NCI-H1436 (cell line): ENCODE data around the gene DAGLA.

Experiments
- DNase-seq: peaks from one replicate; lab custom pipeline; 2025; lab: John Stamatoyannopoulos, UW

DAGLA gene

GRCh38 chr11:61779666-61780525 is 99.7 kb downstream of the DAGLA start:
- no peak for DNase-seq

GRCh38 chr11:61780581-61781162 is 100.5 kb downstream of the DAGLA start:
- DNase-seq = no peak

- no peak for DNase-seq
Measured at GRCh38 chr11:61781585-61781984, 101.4 kb downstream of the DAGLA start.

DNA sequence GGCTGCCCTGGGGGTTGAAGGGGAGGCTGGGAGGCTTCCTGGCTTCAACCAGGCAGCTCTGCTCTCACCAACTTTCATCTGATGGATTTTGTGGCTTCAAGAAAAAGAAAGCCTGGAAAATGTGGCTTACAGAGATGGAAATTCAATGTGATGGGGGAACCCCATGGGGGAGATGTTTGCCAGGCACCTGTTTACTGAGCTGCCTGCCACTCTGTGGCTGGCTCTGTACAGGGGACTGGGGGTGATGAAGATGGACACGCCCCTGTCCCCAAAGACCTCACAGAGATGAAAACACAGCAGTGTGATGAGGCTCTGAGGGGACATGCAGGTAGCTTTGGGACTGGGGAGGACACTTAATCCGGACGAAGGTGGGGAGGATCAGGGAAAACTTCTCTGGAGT is 102.1 kb downstream of the DAGLA start:
- DNase-seq = no peak

DNA sequence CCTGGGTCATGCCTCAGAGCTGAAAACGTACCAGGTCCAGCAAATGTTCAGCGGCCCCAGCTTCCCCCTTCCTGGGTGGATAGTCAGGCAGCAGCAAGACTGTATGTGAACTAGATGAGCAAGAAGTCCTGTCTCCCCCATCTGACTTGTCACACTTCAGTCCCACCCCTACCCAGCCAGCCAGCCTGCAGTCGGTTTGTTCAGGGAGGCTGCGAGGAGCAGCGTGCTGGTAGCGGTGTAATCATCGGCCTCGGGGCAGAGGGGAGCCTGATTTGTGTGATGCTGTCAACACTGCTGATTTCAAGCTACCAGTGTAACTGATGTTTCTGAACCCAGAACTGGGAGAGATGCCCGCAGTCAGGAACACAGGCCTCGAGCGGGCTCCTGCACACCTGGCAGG is 102.7 kb downstream of the DAGLA start:
- DNase-seq = no peak

- no peak for DNase-seq
Measured at GRCh38 chr11:61783717-61784505, 103.7 kb downstream of the DAGLA start.

GRCh38 chr11:61784506-61784805 is 104.3 kb downstream of the DAGLA start:
- DNase-seq = no peak

DNA sequence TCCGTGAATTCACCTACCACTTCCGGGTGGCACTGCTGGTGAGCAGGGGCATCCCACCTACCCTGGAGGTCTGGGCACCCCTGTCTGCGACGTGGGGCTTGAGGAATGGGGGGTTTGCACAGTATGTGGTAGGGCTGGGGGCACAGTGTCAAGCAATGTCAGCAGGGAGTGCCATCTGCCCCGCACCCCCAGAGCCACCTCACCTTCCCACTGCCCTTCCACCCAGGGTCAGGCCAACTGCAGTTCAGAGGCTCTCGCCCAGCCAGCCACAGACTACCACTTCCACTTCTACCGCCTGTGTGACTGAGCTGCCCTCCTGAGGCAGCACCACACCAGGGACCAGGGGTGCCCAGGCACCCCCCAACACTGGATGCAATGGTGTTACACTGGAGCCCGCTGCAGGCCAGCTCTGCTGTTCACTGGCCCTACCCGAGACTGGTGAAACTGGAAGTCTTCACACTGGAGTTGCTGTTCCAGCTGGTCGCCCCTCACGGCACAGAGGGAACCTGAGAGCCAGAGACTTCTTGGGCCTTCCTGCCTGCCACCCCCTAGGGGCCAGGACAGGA is 105.7 kb downstream of the DAGLA start:
- no peak for DNase-seq

DNA sequence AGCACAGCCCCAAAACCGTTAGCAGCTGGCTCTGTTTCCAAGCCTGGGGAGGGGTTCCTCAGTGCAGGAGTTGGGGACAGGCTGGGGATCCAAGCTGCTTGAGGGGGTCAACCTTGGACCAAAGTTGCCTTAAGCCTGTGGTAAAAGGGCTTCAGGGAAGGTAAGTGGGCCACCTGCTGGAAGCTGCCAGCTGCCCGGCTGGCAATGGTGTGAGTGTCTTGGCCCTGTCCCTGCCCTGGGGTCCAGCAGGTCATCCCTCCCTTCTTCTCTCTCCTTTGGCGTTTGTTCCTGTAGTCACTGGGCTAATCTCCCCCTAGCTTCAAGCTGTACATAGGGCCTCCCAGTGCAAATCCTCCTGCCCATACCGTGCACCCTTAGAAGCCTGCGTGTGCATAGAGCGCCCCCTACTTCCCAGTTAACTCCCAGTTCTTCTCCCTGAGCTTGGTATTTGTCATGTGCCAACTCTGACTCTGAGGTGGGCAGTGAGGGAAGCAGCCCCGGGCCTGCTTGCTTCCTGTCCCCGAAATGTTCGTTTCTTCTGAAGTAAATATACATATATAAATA is 107.8 kb downstream of the DAGLA start:
- DNase-seq = peak; percentile 39

- DNase-seq = peak; percentile 61
Measured at GRCh38 chr11:61791737-61792309, 111.6 kb downstream of the DAGLA start.

DNA sequence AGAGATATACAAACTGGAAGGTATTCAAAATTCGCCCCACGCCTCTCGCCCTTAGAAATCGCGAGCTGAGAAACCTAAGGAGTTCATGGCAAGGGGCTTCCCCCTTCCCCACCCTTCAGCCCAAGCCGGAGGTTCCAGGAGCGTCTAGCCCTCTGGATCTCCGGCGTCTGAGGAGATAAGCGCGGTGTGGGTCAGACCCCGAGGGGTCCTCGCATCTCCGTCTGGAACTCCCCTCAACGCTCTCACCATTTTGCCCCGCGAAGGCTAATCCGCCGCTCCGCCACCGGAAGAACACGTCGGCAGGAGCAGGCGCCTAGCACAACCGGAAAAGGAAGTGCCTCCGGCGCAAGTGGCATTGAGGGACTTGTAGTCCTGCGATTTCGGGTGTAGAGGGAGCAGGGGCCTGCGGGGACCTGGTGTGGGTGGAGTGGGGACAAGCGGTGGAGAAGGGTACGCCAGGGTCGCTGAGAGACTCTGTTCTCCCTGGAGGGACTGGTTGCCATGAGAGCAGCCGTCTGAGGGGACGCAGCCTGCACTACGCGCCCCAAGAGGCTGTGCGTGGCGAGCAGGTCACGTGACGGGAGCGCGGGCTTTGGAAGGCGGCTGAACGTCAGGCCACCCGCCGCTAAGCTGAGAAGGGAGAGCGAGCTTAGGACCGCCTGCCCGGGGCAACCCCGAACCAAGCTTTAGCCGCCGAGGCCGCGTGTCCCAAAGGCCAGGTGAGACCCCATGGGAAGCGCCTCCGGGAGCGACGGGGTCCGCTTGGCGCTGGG is 112.3 kb downstream of the DAGLA start, which contains the start of the genes FEN1 and TMEM258:
Gene FEN1 (plus strand): TSS at position 602 of the 773 bp plus-strand sequence. CDS start 2,451 bp downstream, outside the sequence.
Gene TMEM258 (minus strand): TSS at position 290 of the 773 bp plus-strand sequence. CDS start 41 bp downstream, at position 249.
- DNase-seq = peak; percentile 91

- DNase-seq = no peak
Measured at GRCh38 chr11:61793083-61793828, 113.1 kb downstream of the DAGLA start.

DNA sequence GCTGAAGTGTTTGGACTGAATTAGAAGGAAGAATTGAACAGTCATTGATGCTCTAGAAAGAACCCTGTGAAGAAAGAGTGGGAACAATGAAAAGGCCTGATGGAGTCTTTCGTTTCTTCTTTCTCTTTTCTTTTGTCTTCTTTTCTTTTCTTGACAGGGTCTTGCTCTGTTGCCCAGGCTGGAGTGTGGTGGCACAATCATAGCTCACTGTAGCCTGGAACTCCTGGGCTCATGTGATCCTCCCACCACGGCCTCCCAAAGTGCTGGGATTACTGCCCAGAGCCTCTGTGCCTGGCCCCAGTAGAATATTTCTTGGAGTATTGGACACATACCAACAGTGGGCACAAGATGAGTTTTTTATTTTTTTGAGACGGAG is 113.6 kb downstream of the DAGLA start:
- no peak for DNase-seq

DNA sequence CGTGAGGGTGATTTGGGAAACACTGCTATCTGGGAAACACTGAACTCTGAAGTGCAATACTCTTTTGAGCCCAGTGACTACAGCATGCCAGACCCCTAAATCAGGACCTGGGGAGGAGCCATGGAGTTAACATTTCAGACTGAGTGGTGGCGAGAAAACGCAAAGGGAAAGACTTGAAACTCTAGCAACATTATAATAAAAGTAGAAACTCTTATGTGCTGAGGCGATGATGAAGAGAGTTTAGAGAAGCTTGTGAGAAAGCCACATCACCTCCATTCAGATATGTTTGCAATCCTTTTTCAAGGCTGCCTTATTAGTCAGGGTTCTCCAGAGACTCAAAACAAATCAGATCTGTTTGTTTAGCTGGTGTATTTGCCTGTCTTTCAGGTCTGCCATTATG is 114.4 kb downstream of the DAGLA start:
- DNase-seq = no peak

DNA sequence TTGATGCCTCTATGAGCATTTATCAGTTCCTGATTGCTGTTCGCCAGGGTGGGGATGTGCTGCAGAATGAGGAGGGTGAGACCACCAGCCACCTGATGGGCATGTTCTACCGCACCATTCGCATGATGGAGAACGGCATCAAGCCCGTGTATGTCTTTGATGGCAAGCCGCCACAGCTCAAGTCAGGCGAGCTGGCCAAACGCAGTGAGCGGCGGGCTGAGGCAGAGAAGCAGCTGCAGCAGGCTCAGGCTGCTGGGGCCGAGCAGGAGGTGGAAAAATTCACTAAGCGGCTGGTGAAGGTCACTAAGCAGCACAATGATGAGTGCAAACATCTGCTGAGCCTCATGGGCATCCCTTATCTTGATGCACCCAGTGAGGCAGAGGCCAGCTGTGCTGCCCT is 115.3 kb downstream of the DAGLA start:
- DNase-seq = no peak

GRCh38 chr11:61795876-61796526 is 115.8 kb downstream of the DAGLA start:
- DNase-seq = no peak
